Osteoblast (primary cell): ENCODE results near the gene PMFBP1. TPM values are rescaled to one million over a fixed set of nuclear protein-coding genes. Genes with fewer than 3 reads are reported as not detected.

Experiments
- DNase-seq: peaks from one replicate; pipeline ENCODE4 v3.0.0; 2011; ENCODE audit warnings: low spot score, mixed read lengths; ENCODE audit not compliant: insufficient read length; ENCODE audit errors: missing footprints
- H2AFZ ChIP-seq: 2 replicates; pipeline ENCODE4 v1.6.0; 2011; ENCODE audit warnings: mild to moderate bottlenecking, low read length
- H3K27ac ChIP-seq: 2 replicates; pipeline ENCODE4 v1.5.1; 2011; ENCODE audit warnings: mild to moderate bottlenecking, low read depth, low read length, moderate library complexity
- H3K27me3 ChIP-seq: 2 replicates; pipeline ENCODE4 v1.6.0; 2012; ENCODE audit warnings: mild to moderate bottlenecking, control low read depth, inconsistent platforms, low read length, moderate library complexity; ENCODE audit not compliant: insufficient read depth
- H3K36me3 ChIP-seq: 2 replicates; pipeline ENCODE4 v1.5.1; 2011; ENCODE audit warnings: mild to moderate bottlenecking, low read length, control low read depth, moderate library complexity; ENCODE audit not compliant: insufficient read depth
- H3K4me1 ChIP-seq: 2 replicates; pipeline ENCODE4 v1.5.1; 2011; ENCODE audit warnings: mild to moderate bottlenecking, low read length, control low read depth, moderate library complexity; ENCODE audit not compliant: insufficient read depth
- H3K4me2 ChIP-seq: 2 replicates; pipeline ENCODE4 v1.6.0; 2011; ENCODE audit warnings: mild to moderate bottlenecking, low read length; ENCODE audit not compliant: insufficient read depth
- H3K4me3 ChIP-seq: fragments of 200-600 bp; sonication (generic); 3 replicates; pipeline ENCODE4 v1.5.1; 2012; ENCODE audit warnings: mild to moderate bottlenecking, low read length, inconsistent platforms; ENCODE audit not compliant: insufficient read depth
- H3K79me2 ChIP-seq: 2 replicates; pipeline ENCODE4 v1.6.0; 2012; ENCODE audit warnings: mild to moderate bottlenecking, low read length, control low read depth, inconsistent platforms; ENCODE audit not compliant: insufficient read depth
- H3K9me3 ChIP-seq: 2 replicates; pipeline ENCODE4 v1.5.1; 2011; ENCODE audit warnings: low read depth, low read length, control low read depth
- H4K20me1 ChIP-seq: 2 replicates; pipeline ENCODE4 v1.6.0; 2012; ENCODE audit warnings: mild to moderate bottlenecking, low read length, control low read depth; ENCODE audit not compliant: insufficient read depth
- total RNA-seq: library from RNA; depleted of rRNA; stranded (reverse); fragments of >200 nt; gene quantifications from 2 replicates; pipeline ENCODE4 v1.2.3, GENCODE V29; 2012
- TF ChIP-seq, protein P1 (sequence below): IDR thresholded peaks from 2 replicates; pipeline ENCODE4 v1.5.1; 2011; ENCODE audit warnings: mild to moderate bottlenecking, low read depth, low read length, moderate library complexity; ENCODE audit errors: extremely low read depth

The PMFBP1 gene
- total RNA-seq, 1 donor, result under 0.01 TPM

DNA sequence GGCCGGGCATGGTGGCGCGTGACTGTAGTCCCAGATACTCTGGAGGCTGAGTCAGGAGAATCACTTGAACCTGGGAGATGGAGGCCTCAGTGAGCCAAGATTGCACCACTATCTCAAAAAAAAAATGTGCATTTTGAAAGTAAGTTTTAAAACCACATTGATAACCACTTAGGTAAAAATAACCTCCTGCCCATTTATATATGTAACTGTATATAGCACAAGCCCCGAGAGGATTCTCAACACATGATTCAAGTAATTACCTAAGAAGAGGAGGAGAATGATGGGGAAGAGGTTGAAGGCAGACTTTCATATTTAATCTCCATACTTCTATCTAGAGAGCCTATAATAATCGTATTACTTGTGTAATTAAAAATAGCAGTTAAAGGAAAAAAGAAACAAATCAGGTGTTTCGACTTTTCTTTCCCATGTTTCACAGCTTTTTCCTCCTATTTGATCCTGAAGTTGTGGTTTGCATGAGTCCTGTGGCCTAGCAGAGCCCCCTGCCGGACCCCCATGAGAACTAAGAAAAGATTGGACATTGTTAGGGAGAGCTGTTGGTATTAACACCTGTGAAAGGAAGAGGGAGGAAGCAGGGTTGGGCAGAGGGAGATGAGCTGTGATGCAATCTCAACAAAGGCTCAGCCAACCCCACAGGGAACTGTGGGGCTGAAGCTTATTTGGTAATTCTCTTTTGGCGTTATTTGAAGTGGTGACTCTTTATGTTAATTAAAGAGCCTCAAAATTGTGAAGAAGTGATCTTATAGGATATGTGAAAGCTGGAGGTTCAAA is 22.1 kb downstream of the PMFBP1 start:
- Histone ChIP-seq H3K4me2 (no peak overlapping the region), H3K9me3 (no peaks in the 10 kb centered on the region), H3K36me3 (no peaks in the 10 kb centered on the region), H3K27me3 (no peaks in the 10 kb centered on the region), H3K27ac (no peak overlapping the region), H4K20me1 (no peaks in the 10 kb centered on the region), H3K79me2 (no peaks in the 10 kb centered on the region), H2AFZ (no peak overlapping the region), H3K4me3 (no peak overlapping the region), H3K4me1 (no peaks in the 10 kb centered on the region)
- TF ChIP-seq, protein P1, sequence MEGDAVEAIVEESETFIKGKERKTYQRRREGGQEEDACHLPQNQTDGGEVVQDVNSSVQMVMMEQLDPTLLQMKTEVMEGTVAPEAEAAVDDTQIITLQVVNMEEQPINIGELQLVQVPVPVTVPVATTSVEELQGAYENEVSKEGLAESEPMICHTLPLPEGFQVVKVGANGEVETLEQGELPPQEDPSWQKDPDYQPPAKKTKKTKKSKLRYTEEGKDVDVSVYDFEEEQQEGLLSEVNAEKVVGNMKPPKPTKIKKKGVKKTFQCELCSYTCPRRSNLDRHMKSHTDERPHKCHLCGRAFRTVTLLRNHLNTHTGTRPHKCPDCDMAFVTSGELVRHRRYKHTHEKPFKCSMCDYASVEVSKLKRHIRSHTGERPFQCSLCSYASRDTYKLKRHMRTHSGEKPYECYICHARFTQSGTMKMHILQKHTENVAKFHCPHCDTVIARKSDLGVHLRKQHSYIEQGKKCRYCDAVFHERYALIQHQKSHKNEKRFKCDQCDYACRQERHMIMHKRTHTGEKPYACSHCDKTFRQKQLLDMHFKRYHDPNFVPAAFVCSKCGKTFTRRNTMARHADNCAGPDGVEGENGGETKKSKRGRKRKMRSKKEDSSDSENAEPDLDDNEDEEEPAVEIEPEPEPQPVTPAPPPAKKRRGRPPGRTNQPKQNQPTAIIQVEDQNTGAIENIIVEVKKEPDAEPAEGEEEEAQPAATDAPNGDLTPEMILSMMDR, result no peak
- no peak for DNase-seq

DNA sequence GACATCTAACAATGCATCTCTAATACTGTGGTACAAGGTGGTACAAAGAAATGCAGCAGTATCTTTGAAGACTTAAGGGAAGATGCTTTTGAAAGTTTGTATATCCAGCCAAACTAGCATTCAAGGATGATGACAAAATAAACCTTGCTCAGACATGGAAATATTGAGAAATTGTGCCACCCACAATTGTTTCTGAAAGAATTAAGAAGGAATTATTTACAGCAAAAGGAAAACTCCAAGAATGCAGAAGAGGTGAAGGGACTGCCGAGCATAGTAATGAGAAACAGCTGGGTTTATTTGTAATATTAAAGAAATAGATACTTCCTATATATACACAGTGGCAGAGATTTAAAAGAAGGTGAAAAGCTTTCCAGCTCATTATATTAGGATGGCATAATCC is 29.5 kb downstream of the PMFBP1 start:
- H3K27me3 ChIP-seq, result no peaks in the 10 kb centered on the region
- no peak for DNase-seq
- no peaks in the 10 kb centered on the region for H3K4me1 ChIP-seq
- H3K4me2 ChIP-seq, result no peak overlapping the region
- TF ChIP-seq, protein P1, result no peak
- no peaks in the 10 kb centered on the region for H3K36me3 ChIP-seq
- H4K20me1 ChIP-seq, result no peaks in the 10 kb centered on the region
- H3K9me3 ChIP-seq, result no peaks in the 10 kb centered on the region
- no peak overlapping the region for H3K4me3 ChIP-seq
- no peak overlapping the region for H3K27ac ChIP-seq
- no peak overlapping the region for H2AFZ ChIP-seq
- H3K79me2 ChIP-seq, result no peaks in the 10 kb centered on the region

DNA sequence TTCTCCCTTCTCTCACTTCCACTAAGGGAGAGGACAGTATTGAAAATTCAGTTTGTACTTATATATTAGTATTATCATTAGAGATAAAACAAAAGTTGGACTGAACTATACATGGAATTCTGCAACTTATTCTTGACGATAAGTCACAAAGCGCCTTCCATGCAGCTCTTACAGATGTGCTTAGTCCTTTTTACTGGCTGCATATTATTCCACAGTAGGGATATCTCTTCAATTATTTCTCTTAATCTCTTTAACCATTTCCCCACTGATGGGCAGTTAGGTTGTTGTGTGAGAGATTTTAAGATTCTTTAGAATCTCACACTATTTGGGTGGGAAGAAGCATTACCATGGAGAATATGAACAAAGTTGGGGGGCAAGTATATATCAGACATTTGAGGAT is 32.0 kb downstream of the PMFBP1 start:
- H3K27ac ChIP-seq, result no peak overlapping the region
- no peak for DNase-seq
- no peak overlapping the region for H2AFZ ChIP-seq
- no peaks in the 10 kb centered on the region for H3K27me3 ChIP-seq
- H3K36me3 ChIP-seq, result no peaks in the 10 kb centered on the region
- H3K9me3 ChIP-seq, result no peaks in the 10 kb centered on the region
- no peaks in the 10 kb centered on the region for H4K20me1 ChIP-seq
- TF ChIP-seq, protein P1, result no peak
- no peak overlapping the region for H3K4me3 ChIP-seq
- no peaks in the 10 kb centered on the region for H3K79me2 ChIP-seq
- H3K4me2 ChIP-seq, result no peak overlapping the region
- H3K4me1 ChIP-seq, result no peaks in the 10 kb centered on the region

DNA sequence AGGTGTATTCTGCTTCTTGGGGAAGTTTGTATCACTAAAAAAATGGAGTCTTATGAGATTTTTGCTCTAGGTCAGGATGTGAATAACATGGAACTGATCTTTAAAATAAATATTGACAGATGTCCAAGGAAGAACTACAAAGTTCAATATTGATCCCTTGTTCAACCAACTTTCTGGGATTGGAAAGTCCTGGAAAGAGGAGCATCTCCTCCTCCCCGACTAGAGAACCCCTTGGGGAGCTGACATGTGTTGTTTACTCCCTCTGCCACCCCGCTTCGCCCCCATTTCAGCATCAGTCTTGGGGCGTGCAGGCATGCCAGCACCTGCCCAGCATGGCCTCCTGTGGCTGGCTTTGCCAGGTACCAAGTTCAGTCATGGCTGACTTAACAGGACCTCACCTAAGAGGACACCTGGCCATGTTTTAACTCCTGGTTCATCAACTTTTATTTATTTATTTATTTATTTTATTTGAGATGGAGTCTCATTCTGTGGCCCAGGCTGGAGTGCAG is 33.8 kb downstream of the PMFBP1 start:
- Histone ChIP-seq H3K27me3 (no peaks in the 10 kb centered on the region), H4K20me1 (no peaks in the 10 kb centered on the region), H3K9me3 (no peaks in the 10 kb centered on the region), H3K4me2 (no peak overlapping the region), H2AFZ (no peak overlapping the region), H3K4me1 (no peaks in the 10 kb centered on the region), H3K36me3 (no peaks in the 10 kb centered on the region), H3K27ac (no peak overlapping the region), H3K4me3 (no peak overlapping the region), H3K79me2 (no peaks in the 10 kb centered on the region)
- TF ChIP-seq, protein P1, result no peak
- DNase-seq, result no peak
